GM04504 (cell line): Measurements from ENCODE around the gene TMEM163.

Source experiments
- DNase-seq: peaks from one replicate; pipeline ENCODE4 v3.0.0-alpha.2; 2012; ENCODE audit warnings: low read depth

Gene TMEM163

GRCh38 chr2:134408791-134409190, 310.0 kb downstream of the TMEM163 start:
- no peak for DNase-seq

- DNase-seq = no peak
Observed at GRCh38 chr2:134408386-134408785, 310.4 kb downstream of the TMEM163 start.

- no peak for DNase-seq
Observed at GRCh38 chr2:134407154-134407890, 311.5 kb downstream of the TMEM163 start.

GRCh38 chr2:134406736-134407135, 312.1 kb downstream of the TMEM163 start:
- no peak for DNase-seq

- no peak for DNase-seq
Observed at GRCh38 chr2:134406311-134406710, 312.5 kb downstream of the TMEM163 start.
